WERI-Rb-1 (cell line): ENCODE results near the gene FHOD1.

Experiments used
- DNase-seq: peaks from one replicate; pipeline ENCODE4 v3.0.0-alpha.2; 2020
- H3K27ac ChIP-seq: fragments of 250-450 bp; sonication (Bioruptor Pico); 2 replicates; pipeline ENCODE4 v1.5.1; 2020; ENCODE audit warnings: mild to moderate bottlenecking, moderate library complexity
- H3K27me3 ChIP-seq: fragments of 250-450 bp; sonication (Bioruptor Pico); 2 replicates; pipeline ENCODE4 v1.5.1; 2021; ENCODE audit warnings: mild to moderate bottlenecking, low read depth, moderate library complexity; ENCODE audit not compliant: insufficient read depth, severe bottlenecking
- H3K36me3 ChIP-seq: fragments of 250-450 bp; sonication (Bioruptor Pico); 2 replicates; pipeline ENCODE4 v1.5.1; 2020; ENCODE audit warnings: mild to moderate bottlenecking, moderate library complexity
- H3K4me3 ChIP-seq: 2 replicates; pipeline ENCODE4 v1.5.1; 2011; ENCODE audit warnings: low read depth, mild to moderate bottlenecking, control low read depth, low read length
- H3K9me3 ChIP-seq: fragments of 250-450 bp; sonication (Bioruptor Pico); 2 replicates; pipeline ENCODE4 v1.5.1; 2021; ENCODE audit warnings: mild to moderate bottlenecking, moderate library complexity; ENCODE audit not compliant: severe bottlenecking
- TF ChIP-seq, protein P1 (sequence below): IDR thresholded peaks from 2 replicates; pipeline ENCODE4 v1.5.1; 2011; ENCODE audit warnings: low read depth, mild to moderate bottlenecking, control low read depth, inconsistent platforms, low read length

Gene FHOD1

GRCh38 chr16:67245186-67245585 lies 2.1 kb downstream of the FHOD1 start:
- TF ChIP-seq, protein P1, sequence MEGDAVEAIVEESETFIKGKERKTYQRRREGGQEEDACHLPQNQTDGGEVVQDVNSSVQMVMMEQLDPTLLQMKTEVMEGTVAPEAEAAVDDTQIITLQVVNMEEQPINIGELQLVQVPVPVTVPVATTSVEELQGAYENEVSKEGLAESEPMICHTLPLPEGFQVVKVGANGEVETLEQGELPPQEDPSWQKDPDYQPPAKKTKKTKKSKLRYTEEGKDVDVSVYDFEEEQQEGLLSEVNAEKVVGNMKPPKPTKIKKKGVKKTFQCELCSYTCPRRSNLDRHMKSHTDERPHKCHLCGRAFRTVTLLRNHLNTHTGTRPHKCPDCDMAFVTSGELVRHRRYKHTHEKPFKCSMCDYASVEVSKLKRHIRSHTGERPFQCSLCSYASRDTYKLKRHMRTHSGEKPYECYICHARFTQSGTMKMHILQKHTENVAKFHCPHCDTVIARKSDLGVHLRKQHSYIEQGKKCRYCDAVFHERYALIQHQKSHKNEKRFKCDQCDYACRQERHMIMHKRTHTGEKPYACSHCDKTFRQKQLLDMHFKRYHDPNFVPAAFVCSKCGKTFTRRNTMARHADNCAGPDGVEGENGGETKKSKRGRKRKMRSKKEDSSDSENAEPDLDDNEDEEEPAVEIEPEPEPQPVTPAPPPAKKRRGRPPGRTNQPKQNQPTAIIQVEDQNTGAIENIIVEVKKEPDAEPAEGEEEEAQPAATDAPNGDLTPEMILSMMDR: no peak
- peak; percentile 91 for DNase-seq
- peak overlapping the region; percentile 67 for H3K27ac ChIP-seq

DNA sequence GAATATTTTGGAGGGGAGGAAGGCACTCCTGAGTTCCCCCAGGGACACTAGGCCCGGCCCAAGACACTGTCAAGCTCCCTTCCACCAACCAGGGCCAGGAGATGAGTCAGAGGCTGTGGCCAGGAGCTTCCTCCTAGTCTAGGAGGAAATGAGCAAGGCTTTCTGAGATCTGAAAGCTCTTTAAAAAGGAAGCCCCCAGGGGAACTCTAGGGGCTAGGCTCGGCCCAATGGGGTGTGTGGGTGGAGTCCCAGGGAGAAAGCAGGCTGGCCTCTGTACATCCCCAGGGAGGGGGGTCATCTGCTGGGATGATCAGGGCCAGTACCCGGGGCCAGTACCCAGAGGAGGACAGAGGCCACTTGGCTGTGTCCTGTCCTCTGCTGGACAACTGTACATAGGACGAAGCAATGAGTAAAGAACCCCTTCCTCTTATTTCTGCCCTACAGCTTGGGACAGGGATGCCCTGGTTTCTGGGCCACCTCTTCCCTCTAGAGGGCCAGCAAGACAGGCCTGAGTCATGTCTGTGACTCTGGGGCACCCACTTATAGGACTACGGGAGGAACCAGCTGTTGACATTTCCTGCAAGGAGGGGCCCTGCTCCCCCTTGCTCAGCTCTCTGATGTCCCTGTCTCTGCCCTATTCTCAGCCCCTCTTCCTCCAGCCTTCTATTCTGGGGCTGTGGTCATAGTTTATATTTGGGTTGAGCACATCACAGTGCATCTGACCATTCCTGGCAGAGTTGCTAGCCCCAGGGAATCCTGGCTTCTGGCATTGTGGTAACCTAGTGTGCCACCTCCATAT lies 2.7 kb downstream of the FHOD1 start:
- Histone ChIP-seq H3K27ac (peak overlapping the region; percentile 62), H3K9me3 (no peaks in the 10 kb centered on the region), H3K36me3 (no peaks in the 10 kb centered on the region), H3K27me3 (peaks cover 3% of the 10 kb centered on the region), H3K4me3 (peak overlapping the region; percentile 77)
- DNase-seq: no peak
- TF ChIP-seq, protein P1: no peak

More at GRCh38 chr16:67245186-67245585, 2.1 kb downstream of the FHOD1 start:
- H3K4me3 ChIP-seq: peak overlapping the region; percentile 77
- H3K27me3 ChIP-seq: peaks cover 3% of the 10 kb centered on the region
- no peaks in the 10 kb centered on the region for H3K9me3 ChIP-seq
- H3K36me3 ChIP-seq: no peaks in the 10 kb centered on the region

- H3K27me3 ChIP-seq: no peaks in the 10 kb centered on the region
- H3K36me3 ChIP-seq: no peaks in the 10 kb centered on the region; the same call in 1 of the 2 replicates
- no peaks in the 10 kb centered on the region for H3K9me3 ChIP-seq
- TF ChIP-seq, protein P1: no peak
- no peak overlapping the region for H3K27ac ChIP-seq
- no peak for DNase-seq
- H3K4me3 ChIP-seq: no peak overlapping the region
These were observed 3.8 kb downstream of the FHOD1 start for GRCh38 chr16:67243481-67243880.

GRCh38 chr16:67242138-67242730 lies 5.0 kb downstream of the FHOD1 start:
- no peaks in the 10 kb centered on the region for H3K27me3 ChIP-seq
- H3K4me3 ChIP-seq: no peak overlapping the region
- TF ChIP-seq, protein P1: no peak
- H3K9me3 ChIP-seq: no peaks in the 10 kb centered on the region
- H3K36me3 ChIP-seq: peaks cover 4% of the 10 kb centered on the region
- no peak overlapping the region for H3K27ac ChIP-seq
- DNase-seq: no peak

- Histone ChIP-seq H3K36me3 (peaks cover 11% of the 10 kb centered on the region), H3K27me3 (no peaks in the 10 kb centered on the region), H3K27ac (no peak overlapping the region), H3K9me3 (no peaks in the 10 kb centered on the region), H3K4me3 (no peak overlapping the region)
- TF ChIP-seq, protein P1: no peak
- DNase-seq: no peak
These were observed 6.0 kb downstream of the FHOD1 start for GRCh38 chr16:67241008-67241900.
